Fibroblast of the aortic adventitia (primary cell): Measurements from ENCODE around the gene TRIM38. TPM values are rescaled to one million over a fixed set of nuclear protein-coding genes. Genes with fewer than 3 reads are reported as not detected.

ENCODE experiments used
- DNase-seq: peaks from one replicate; pipeline ENCODE4 v3.0.0-alpha.2; 2010; ENCODE audit warnings: low read depth
- H3K4me3 ChIP-seq: 2 replicates; pipeline ENCODE4 v1.5.1; 2011; ENCODE audit warnings: low read depth, mild to moderate bottlenecking, control low read depth, low read length, moderate library complexity
- total RNA-seq: library from RNA; depleted of rRNA; stranded (reverse); fragments of >200 nt; gene quantifications from 2 replicates; pipeline ENCODE4 v1.2.3, GENCODE V29; 2012; ENCODE audit warnings: low replicate concordance
- TF ChIP-seq, protein P1 (sequence below): IDR thresholded peaks from 2 replicates; pipeline ENCODE4 v1.5.1; 2011; ENCODE audit warnings: mild to moderate bottlenecking, low read length, control low read depth, inconsistent platforms; ENCODE audit not compliant: insufficient read depth

The TRIM38 gene
- total RNA-seq, 1 donor, result 12.0 TPM

- TF ChIP-seq, protein P1, sequence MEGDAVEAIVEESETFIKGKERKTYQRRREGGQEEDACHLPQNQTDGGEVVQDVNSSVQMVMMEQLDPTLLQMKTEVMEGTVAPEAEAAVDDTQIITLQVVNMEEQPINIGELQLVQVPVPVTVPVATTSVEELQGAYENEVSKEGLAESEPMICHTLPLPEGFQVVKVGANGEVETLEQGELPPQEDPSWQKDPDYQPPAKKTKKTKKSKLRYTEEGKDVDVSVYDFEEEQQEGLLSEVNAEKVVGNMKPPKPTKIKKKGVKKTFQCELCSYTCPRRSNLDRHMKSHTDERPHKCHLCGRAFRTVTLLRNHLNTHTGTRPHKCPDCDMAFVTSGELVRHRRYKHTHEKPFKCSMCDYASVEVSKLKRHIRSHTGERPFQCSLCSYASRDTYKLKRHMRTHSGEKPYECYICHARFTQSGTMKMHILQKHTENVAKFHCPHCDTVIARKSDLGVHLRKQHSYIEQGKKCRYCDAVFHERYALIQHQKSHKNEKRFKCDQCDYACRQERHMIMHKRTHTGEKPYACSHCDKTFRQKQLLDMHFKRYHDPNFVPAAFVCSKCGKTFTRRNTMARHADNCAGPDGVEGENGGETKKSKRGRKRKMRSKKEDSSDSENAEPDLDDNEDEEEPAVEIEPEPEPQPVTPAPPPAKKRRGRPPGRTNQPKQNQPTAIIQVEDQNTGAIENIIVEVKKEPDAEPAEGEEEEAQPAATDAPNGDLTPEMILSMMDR, result no peak
- no peak overlapping the region for H3K4me3 ChIP-seq
Observed at GRCh38 chr6:25980935-25981334, 18.3 kb downstream of the TRIM38 start.

GRCh38 chr6:25981568-25982263, 19.1 kb downstream of the TRIM38 start:
- TF ChIP-seq, protein P1, result no peak

More at GRCh38 chr6:25980935-25981334, 18.3 kb downstream of the TRIM38 start:
- DNase-seq, result no peak

GRCh38 chr6:25984265-25984664, 21.7 kb downstream of the TRIM38 start:
- DNase-seq, result no peak
- TF ChIP-seq, protein P1, result no peak
- H3K4me3 ChIP-seq, result no peak overlapping the region

More at GRCh38 chr6:25981568-25982263, 19.1 kb downstream of the TRIM38 start:
- no peak for DNase-seq
- H3K4me3 ChIP-seq, result no peak overlapping the region

GRCh38 chr6:25987845-25988244, 25.2 kb downstream of the TRIM38 start:
- DNase-seq, result no peak
- TF ChIP-seq, protein P1, result no peak
- no peak overlapping the region for H3K4me3 ChIP-seq

DNA sequence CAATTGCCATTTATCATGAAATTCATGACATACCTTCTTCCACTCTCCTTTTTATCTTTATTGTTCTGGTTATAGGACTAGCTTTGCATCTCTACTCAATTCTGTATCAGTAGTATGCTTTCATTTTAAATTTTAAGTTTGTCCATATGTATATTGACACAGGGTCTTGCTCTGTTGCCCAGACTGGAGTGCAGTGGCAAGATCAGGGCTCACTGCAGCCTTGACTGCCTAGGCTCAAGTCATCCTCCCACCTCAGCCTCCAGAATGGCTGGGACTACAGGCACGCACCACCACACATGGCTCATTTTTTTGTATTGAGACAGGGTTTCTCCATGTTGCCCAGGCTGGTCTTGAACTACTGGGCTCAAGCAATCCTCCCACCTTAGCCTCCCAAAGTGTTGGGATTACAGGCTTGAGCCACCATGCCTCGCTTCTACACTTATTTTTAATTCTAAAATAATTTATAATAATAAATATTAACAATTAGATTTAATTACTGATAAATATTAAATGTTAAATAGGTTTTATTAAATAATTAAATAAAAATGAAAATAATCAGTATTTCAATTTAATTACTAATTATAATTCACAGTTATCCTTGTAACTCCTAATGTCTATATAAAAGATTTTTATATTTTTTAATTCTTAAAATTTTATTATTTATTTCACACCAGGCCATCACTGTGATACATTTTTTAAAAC, 27.7 kb downstream of the TRIM38 start:
- no peak for DNase-seq
- TF ChIP-seq, protein P1, result no peak

DNA sequence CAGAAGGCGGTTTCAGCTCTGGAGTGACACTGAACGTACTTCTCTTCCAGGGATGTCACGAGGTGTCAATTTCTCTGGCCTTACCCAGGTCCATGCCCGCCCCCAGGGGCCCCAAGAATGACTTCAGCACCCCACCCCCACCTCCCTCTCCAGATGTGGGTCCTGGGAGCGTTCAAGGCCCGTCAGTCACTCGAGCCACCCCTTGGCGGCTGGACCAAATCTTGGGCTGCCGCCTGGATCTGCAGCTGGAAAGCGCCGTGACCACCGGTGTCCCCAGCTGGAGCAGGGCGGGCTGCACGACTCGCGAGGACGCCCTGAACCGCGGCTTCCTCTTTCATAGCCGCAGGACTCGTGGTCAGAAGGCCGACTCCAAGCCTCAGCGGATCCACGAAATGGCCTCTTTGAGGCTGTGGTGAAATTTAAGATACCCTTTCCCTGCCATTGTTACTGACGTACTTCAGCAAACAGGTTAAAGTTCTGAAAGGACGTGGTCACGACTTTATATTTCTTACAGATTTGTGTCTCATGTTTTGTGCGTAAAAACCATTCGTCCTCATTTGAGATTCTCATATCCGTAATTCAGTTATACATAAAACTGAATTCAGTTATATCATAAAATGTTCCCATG, 29.3 kb downstream of the TRIM38 start:
- TF ChIP-seq, protein P1, result no peak
- H3K4me3 ChIP-seq, result peak overlapping the region; percentile 57
- DNase-seq, result peak; percentile 57

More for the DNA sequence above, 27.7 kb downstream of the TRIM38 start:
- no peak overlapping the region for H3K4me3 ChIP-seq
